LNCAP (cell line): ENCODE data around the gene GPRC5C.

ENCODE experiments used
- TF ChIP-seq, protein P1 (sequence below): fragments of 450-650 bp; IDR thresholded peaks from 2 replicates; pipeline ENCODE4 v1.5.1; 2017; ENCODE audit warnings: mild to moderate bottlenecking

Gene GPRC5C

GRCh38 chr17:74484066-74484465, 52.2 kb downstream of the GPRC5C start:
- TF ChIP-seq, protein P1, sequence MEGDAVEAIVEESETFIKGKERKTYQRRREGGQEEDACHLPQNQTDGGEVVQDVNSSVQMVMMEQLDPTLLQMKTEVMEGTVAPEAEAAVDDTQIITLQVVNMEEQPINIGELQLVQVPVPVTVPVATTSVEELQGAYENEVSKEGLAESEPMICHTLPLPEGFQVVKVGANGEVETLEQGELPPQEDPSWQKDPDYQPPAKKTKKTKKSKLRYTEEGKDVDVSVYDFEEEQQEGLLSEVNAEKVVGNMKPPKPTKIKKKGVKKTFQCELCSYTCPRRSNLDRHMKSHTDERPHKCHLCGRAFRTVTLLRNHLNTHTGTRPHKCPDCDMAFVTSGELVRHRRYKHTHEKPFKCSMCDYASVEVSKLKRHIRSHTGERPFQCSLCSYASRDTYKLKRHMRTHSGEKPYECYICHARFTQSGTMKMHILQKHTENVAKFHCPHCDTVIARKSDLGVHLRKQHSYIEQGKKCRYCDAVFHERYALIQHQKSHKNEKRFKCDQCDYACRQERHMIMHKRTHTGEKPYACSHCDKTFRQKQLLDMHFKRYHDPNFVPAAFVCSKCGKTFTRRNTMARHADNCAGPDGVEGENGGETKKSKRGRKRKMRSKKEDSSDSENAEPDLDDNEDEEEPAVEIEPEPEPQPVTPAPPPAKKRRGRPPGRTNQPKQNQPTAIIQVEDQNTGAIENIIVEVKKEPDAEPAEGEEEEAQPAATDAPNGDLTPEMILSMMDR = no peak

- TF ChIP-seq, protein P1 = no peak
These were observed 53.3 kb downstream of the GPRC5C start for GRCh38 chr17:74485022-74485743.

- TF ChIP-seq, protein P1 = no peak
These were observed 54.0 kb downstream of the GPRC5C start for GRCh38 chr17:74485841-74486240.

- TF ChIP-seq, protein P1 = no peak
These were observed 58.8 kb downstream of the GPRC5C start for GRCh38 chr17:74490716-74491115.

DNA sequence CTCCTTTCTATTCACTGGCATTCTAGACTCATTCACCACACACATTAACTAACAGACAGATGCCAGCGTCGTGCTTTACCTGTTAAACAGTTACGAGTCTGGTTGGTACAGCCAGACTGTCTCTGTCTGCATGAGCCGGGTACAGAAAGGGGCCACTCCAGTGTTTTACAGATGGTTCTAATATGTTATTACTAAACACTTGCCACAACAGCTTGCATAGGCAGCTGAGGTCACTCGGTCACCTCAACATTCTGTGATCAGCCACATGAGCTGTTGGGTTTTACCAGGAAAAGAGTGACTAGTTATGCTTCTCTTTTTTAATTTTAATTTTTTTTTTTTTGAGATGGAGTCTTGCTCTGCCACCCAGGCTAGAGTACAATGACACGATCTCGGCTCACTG, 59.7 kb downstream of the GPRC5C start:
- TF ChIP-seq, protein P1 = no peak

DNA sequence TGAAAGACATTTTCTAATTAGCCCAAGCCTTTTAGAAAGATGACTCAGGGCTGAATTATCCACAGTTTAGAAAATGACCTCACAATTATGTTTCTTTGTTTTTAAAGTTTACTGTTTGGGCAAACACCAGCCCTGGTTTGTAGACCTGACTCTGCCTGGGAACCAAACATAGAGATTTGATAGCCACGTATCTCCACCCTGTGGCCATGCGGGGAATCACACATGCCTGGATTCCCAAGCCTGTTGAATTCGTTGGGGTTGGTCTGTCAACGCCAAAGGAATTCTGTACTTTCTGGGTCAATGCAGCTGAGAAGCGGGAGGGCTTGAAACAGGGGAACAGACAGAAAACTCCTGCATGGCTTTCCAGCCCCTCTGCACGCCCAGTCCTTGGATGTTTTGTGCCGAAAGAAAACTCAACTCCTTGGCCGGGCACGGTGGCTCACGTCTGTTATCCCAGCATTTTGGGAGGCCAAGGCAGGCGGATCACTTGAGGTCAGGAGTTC, 61.5 kb downstream of the GPRC5C start:
- TF ChIP-seq, protein P1 = peak; percentile 91
